22Rv1 (cell line): Measurements from ENCODE around the gene PPP1R9B.

Experiments
- CTCF ChIP-seq: fragments of 450-650 bp; IDR thresholded peaks from 2 replicates; pipeline ENCODE4 v1.5.1; 2017; ENCODE audit warnings: mild to moderate bottlenecking
- ZFX ChIP-seq: fragments of 450-650 bp; IDR thresholded peaks from 2 replicates; pipeline ENCODE4 v1.6.1; 2017; ENCODE audit warnings: antibody characterized with exemption, borderline replicate concordance

DNA sequence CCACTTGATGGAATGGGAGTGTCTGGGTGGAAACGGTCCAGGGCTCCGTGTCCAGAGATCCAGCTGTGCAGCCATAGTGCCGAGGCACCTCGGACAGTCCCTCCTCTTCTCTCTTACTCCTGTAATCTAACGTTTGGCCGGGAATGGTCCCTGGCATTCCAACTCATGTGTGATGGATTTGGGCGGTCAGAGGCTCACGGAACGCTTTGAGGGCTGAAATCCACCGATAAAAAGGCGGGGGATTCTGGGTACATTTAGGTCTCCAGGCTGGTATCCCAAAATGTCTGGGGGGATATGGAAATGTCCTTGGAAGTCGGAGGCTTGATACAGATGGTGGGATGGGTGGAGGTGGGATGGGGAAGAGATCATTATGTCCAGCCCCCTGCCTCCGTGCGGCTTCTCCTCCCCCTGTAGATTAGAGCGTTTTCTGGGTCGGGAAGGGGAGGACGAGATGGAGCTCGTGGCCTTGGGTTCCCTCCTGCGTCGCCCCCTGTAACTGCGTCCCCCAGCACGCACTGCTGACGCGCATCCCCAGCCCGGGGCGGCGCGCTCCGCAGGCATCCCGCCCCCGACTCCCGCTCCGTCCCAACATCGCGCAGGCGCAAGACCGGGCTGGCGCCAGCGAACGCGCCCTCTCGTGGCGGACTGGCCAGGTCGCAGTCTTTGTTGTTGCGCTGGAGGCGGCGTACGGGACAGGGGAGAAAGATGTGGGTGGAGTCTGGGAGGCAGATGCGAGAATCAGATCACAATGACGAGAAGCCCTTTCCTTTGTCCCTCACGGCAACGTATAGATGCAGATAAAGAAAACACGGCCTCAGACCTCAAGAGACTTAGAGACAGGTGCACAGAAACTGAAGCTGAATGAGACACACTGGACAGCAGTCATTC is 10.8 kb upstream of the PPP1R9B start:
- TF ChIP-seq CTCF (peak; percentile 98), ZFX (no peak)
